Fibroblast of lung (primary cell): Measurements from ENCODE around the gene HDAC4. TPM values are rescaled to one million over a fixed set of nuclear protein-coding genes. Genes with fewer than 3 reads are reported as not detected.

Source experiments
- DNase-seq, 2 donors: peaks; one replicate each; pipeline versions ENCODE4 v3.0.0 to v3.0.0-alpha.2; 2010; ENCODE audit warnings: low read depth in 2 of 2
- H2AFZ ChIP-seq: 2 replicates; pipeline ENCODE4 v1.5.1; 2012; ENCODE audit warnings: low read length, control low read depth, inconsistent platforms
- H3K27ac ChIP-seq: 2 replicates; pipeline ENCODE4 v1.5.1; 2011; ENCODE audit warnings: low read length, control low read depth; ENCODE audit not compliant: insufficient read depth
- H3K27me3 ChIP-seq: 2 replicates; pipeline ENCODE4 v1.5.1; 2011; ENCODE audit warnings: mild to moderate bottlenecking, low read length; ENCODE audit not compliant: control insufficient read depth, insufficient read depth
- H3K36me3 ChIP-seq: 2 replicates; pipeline ENCODE4 v1.5.1; 2011; ENCODE audit warnings: low read length; ENCODE audit not compliant: control insufficient read depth, insufficient read depth
- H3K4me1 ChIP-seq: 2 replicates; pipeline ENCODE4 v1.5.1; 2011; ENCODE audit warnings: low read length; ENCODE audit not compliant: control insufficient read depth, insufficient read depth; ENCODE audit errors: extremely low read depth
- H3K4me2 ChIP-seq: 2 replicates; pipeline ENCODE4 v1.5.1; 2011; ENCODE audit warnings: low read length, control low read depth; ENCODE audit not compliant: insufficient read depth; ENCODE audit errors: extremely low read depth
- H3K4me3 ChIP-seq, 4 experiments: fragments of 200-600 bp in 1 of 4; sonication (generic) in 1 of 4; replicated peaks in 1 of 4; 2 replicates each; pipeline ENCODE4 v1.5.1; 2011 to 2016; ENCODE audit warnings: low read length in 4 of 4, low read depth in 3 of 4, mild to moderate bottlenecking in 3 of 4, control low read depth in 2 of 4, inconsistent platforms in 1 of 4, mixed read lengths in 1 of 4; ENCODE audit not compliant: insufficient read depth in 1 of 4; ENCODE audit errors: control extremely low read depth in 1 of 4
- H3K79me2 ChIP-seq: 2 replicates; pipeline ENCODE4 v1.5.1; 2012; ENCODE audit warnings: mild to moderate bottlenecking, low read length, inconsistent platforms; ENCODE audit not compliant: control insufficient read depth, insufficient read depth
- H3K9ac ChIP-seq: 2 replicates; pipeline ENCODE4 v1.5.1; 2011; ENCODE audit warnings: mild to moderate bottlenecking, low read length, control low read depth; ENCODE audit not compliant: insufficient read depth
- H3K9me3 ChIP-seq: 2 replicates; pipeline ENCODE4 v1.5.1; 2012; ENCODE audit warnings: low read depth, low read length; ENCODE audit not compliant: control insufficient read depth, insufficient read depth
- H4K20me1 ChIP-seq: 2 replicates; pipeline ENCODE4 v1.5.1; 2011; ENCODE audit warnings: low read length; ENCODE audit not compliant: control insufficient read depth, insufficient read depth; ENCODE audit errors: extremely low read depth
- EZH2 ChIP-seq: IDR thresholded peaks from 2 replicates; pipeline ENCODE4 v1.5.1; 2012; ENCODE audit warnings: low read length, control low read depth, mild to moderate bottlenecking; ENCODE audit errors: missing control alignments
- polyA plus RNA-seq, 2 donors: library from polyadenylated mRNA; depleted of rRNA in 1 of 2; stranded (reverse) in 1 of 2; unstranded in 1 of 2; fragments of >200 nt; gene quantifications; 2 replicates each; pipeline ENCODE4 v1.2.1, GENCODE V29; 2011 to 2012; ENCODE audit warnings: missing spikeins in 1 of 2
- total RNA-seq: library from RNA; depleted of rRNA; stranded (reverse); fragments of >200 nt; gene quantifications from 2 replicates; pipeline ENCODE4 v1.2.1, GENCODE V29; 2014
- TF ChIP-seq, protein P1 (sequence below), 2 donors: IDR thresholded peaks in 1 of 2; conservative IDR thresholded peaks in 1 of 2; 1 replicate in 1 of 2; 2 replicates in 1 of 2; pipeline ENCODE4 v1.5.1; 2011 to 2012; ENCODE audit warnings: low read length in 2 of 2, control low read depth in 1 of 2, inconsistent platforms in 1 of 2, low read depth in 1 of 2, mild to moderate bottlenecking in 1 of 2

Gene HDAC4
- total and polyA plus RNA-seq, 2 donors (not counting 1 experiment from before 2014, with no cell fraction given) = 7.4 to 19.8 TPM

DNA sequence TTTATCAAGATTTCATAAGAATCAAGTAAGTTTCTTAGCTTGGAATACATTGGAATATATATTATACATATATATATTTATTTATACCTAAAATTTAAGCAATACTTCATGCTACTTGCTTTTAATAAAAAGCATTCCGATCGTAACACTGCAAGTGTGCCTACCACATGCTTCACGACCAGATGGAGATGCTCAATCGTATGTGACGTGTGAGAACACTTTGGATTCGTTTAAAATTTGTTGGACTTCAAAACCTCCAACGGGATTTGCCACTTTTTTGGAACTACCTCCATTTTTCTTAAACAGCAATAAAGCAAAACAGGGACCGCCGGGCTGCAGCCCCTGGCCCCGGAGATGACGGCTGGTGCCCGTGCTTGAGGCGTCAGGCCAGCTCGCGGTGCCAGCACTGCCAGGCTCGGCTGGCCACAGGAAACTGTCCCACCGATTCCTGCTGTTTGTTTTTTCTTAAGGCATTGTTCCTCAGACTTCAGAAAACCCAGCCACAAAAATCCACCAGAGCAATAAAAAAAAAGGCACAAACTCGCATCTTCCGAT lies 348.9 kb downstream of the HDAC4 start:
- Histone ChIP-seq H3K27me3 (no peaks in the 10 kb centered on the region), H3K4me1 (no peaks in the 10 kb centered on the region), H3K4me3 (no peak overlapping the region), H3K36me3 (peaks cover 6% of the 10 kb centered on the region), H2AFZ (no peak overlapping the region), H3K9me3 (no peaks in the 10 kb centered on the region), H3K4me2 (no peak overlapping the region), H3K79me2 (no peaks in the 10 kb centered on the region), H3K9ac (no peak overlapping the region), H4K20me1 (no peaks in the 10 kb centered on the region), H3K27ac (no peak overlapping the region)
- DNase-seq = no peak
- TF ChIP-seq, protein P1, sequence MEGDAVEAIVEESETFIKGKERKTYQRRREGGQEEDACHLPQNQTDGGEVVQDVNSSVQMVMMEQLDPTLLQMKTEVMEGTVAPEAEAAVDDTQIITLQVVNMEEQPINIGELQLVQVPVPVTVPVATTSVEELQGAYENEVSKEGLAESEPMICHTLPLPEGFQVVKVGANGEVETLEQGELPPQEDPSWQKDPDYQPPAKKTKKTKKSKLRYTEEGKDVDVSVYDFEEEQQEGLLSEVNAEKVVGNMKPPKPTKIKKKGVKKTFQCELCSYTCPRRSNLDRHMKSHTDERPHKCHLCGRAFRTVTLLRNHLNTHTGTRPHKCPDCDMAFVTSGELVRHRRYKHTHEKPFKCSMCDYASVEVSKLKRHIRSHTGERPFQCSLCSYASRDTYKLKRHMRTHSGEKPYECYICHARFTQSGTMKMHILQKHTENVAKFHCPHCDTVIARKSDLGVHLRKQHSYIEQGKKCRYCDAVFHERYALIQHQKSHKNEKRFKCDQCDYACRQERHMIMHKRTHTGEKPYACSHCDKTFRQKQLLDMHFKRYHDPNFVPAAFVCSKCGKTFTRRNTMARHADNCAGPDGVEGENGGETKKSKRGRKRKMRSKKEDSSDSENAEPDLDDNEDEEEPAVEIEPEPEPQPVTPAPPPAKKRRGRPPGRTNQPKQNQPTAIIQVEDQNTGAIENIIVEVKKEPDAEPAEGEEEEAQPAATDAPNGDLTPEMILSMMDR (conservative IDR thresholded peaks at IDR 0.05 in 1 of 2, IDR thresholded peaks at IDR 0.05 in 1 of 2; ENCODE audit: low read depth in 1 of 2, low read length in 2 of 2) = no peak
- no peak for TF ChIP-seq EZH2

DNA sequence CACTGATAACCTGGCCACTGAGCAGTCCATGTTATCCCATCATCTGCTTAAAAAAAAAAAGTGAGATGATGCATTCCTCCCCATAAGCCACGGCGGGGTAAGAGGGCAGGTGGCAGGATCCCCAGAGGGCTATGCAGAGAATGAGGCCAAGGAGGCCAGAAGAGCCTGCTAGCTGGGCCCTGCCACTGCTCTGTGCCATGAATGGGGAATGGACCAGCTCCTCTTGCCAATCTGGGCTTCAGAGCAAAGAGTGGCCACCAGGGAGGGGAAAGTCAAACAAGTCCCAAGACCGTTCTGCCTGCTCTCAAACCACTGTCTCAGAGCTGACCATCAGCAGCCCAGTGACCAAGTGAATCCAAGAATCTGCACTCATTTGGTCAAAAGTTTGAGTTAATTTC lies 350.6 kb downstream of the HDAC4 start:
- no peaks in the 10 kb centered on the region for H4K20me1 ChIP-seq
- H3K36me3 ChIP-seq = peaks cover 6% of the 10 kb centered on the region
- H3K4me2 ChIP-seq = no peak overlapping the region
- no peaks in the 10 kb centered on the region for H3K27me3 ChIP-seq
- no peaks in the 10 kb centered on the region for H3K79me2 ChIP-seq
- H3K27ac ChIP-seq = no peak overlapping the region
- H3K4me1 ChIP-seq = no peaks in the 10 kb centered on the region
- no peaks in the 10 kb centered on the region for H3K9me3 ChIP-seq
- no peak overlapping the region for H2AFZ ChIP-seq
- TF ChIP-seq, protein P1 (conservative IDR thresholded peaks at IDR 0.05 in 1 of 2, IDR thresholded peaks at IDR 0.05 in 1 of 2; ENCODE audit: low read depth in 1 of 2, low read length in 2 of 2) = no peak
- no peak for TF ChIP-seq EZH2
- H3K9ac ChIP-seq = no peak overlapping the region
- no peak overlapping the region for H3K4me3 ChIP-seq
- no peak for DNase-seq

DNA sequence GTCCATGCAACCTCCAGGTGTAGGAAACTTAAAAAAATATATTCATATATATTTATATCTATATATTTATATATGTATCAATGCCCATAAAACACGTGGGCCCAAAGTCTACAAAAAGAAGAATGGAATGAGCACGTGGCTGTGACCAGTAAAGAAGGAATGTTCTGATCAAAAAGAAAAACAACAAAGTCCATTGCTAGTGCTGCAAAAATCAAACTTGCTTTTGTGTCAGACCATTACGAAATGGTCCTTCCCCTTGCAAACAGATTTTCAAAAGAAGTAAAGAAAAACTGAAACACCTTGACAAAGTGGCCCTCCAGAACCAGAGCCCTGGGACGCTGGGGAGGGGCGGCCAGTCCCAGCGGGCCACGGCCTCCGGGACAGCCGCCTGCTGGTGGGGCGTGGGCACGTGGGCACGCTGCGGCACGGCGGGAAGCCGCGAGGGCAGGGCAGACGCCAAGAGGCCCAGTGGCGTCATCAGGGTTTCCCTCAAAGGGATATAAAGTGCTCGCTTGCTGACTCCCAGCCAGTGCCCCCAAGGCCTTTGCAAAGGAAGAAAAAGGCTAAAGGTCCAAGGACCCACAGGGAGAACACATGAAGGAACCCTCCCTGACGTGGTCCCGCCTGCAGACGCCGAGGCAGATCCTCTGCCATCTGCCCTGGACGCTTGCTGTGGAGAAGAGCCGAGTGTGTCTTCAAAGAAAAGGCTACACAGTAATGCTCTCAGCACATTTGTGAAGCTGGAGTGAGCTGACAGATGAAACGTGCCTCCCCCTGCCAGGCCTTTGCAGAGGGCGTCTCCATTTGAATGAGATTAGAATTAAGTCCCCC lies 351.2 kb downstream of the HDAC4 start:
- Histone ChIP-seq H3K9ac (peak overlapping the region; percentile 7), H3K79me2 (no peaks in the 10 kb centered on the region), H3K4me2 (no peak overlapping the region), H3K36me3 (peaks cover 6% of the 10 kb centered on the region), H3K4me3 (no peak overlapping the region), H2AFZ (no peak overlapping the region), H4K20me1 (no peaks in the 10 kb centered on the region), H3K4me1 (no peaks in the 10 kb centered on the region), H3K27ac (no peak overlapping the region), H3K27me3 (no peaks in the 10 kb centered on the region), H3K9me3 (no peaks in the 10 kb centered on the region)
- DNase-seq = peak; percentile 25 to 40
- TF ChIP-seq, protein P1 (conservative IDR thresholded peaks at IDR 0.05 in 1 of 2, IDR thresholded peaks at IDR 0.05 in 1 of 2; ENCODE audit: low read depth in 1 of 2, low read length in 2 of 2) = no peak
- no peak for TF ChIP-seq EZH2
